ENCODE measurements around the gene CCDC127.

Gene CCDC127

GRCh38 chr5:180286-180918, 37.6 kb downstream of the CCDC127 start:
- TF ChIP-seq GATA3 (IDR thresholded peaks at IDR 0.05; ENCODE audit: low read depth, low read length) (no peak), GATA2 (IDR thresholded peaks at IDR 0.05; ENCODE audit: low read depth, low read length) (no peak)

- TF ChIP-seq GATA2 (IDR thresholded peaks at IDR 0.05; ENCODE audit: low read depth, low read length) (no peak), GATA3 (IDR thresholded peaks at IDR 0.05; ENCODE audit: low read depth, low read length) (no peak)
Observed at GRCh38 chr5:179401-179800, 38.6 kb downstream of the CCDC127 start.

GRCh38 chr5:178110-178509, 39.8 kb downstream of the CCDC127 start:
- no peak for TF ChIP-seq GATA3 (IDR thresholded peaks at IDR 0.05; ENCODE audit: low read depth, low read length)
- no peak for TF ChIP-seq GATA2 (IDR thresholded peaks at IDR 0.05; ENCODE audit: low read depth, low read length)

GRCh38 chr5:176296-176823, 41.6 kb downstream of the CCDC127 start:
- TF ChIP-seq GATA3 (IDR thresholded peaks at IDR 0.05; ENCODE audit: low read depth, low read length), result no peak
- peak; percentile 54 for TF ChIP-seq GATA2 (IDR thresholded peaks at IDR 0.05; ENCODE audit: low read depth, low read length)

GRCh38 chr5:174876-175465, 43.0 kb downstream of the CCDC127 start:
- TF ChIP-seq GATA2 (IDR thresholded peaks at IDR 0.05; ENCODE audit: low read depth, low read length) (no peak), GATA3 (IDR thresholded peaks at IDR 0.05; ENCODE audit: low read depth, low read length) (no peak)

GRCh38 chr5:174291-174600, 43.7 kb downstream of the CCDC127 start:
- no peak for TF ChIP-seq GATA2 (IDR thresholded peaks at IDR 0.05; ENCODE audit: low read depth, low read length)
- TF ChIP-seq GATA3 (IDR thresholded peaks at IDR 0.05; ENCODE audit: low read depth, low read length), result no peak

GRCh38 chr5:173392-174290, 44.3 kb downstream of the CCDC127 start:
- no peak for TF ChIP-seq GATA3 (IDR thresholded peaks at IDR 0.05; ENCODE audit: low read depth, low read length)
- no peak for TF ChIP-seq GATA2 (IDR thresholded peaks at IDR 0.05; ENCODE audit: low read depth, low read length)

GRCh38 chr5:172841-173251, 45.1 kb downstream of the CCDC127 start:
- no peak for TF ChIP-seq GATA3 (IDR thresholded peaks at IDR 0.05; ENCODE audit: low read depth, low read length)
- TF ChIP-seq GATA2 (IDR thresholded peaks at IDR 0.05; ENCODE audit: low read depth, low read length), result no peak

GRCh38 chr5:172421-172820, 45.5 kb downstream of the CCDC127 start:
- TF ChIP-seq GATA3 (IDR thresholded peaks at IDR 0.05; ENCODE audit: low read depth, low read length), result no peak
- no peak for TF ChIP-seq GATA2 (IDR thresholded peaks at IDR 0.05; ENCODE audit: low read depth, low read length)

GRCh38 chr5:171801-172331, 46.1 kb downstream of the CCDC127 start:
- TF ChIP-seq GATA2 (IDR thresholded peaks at IDR 0.05; ENCODE audit: low read depth, low read length) (no peak), GATA3 (IDR thresholded peaks at IDR 0.05; ENCODE audit: low read depth, low read length) (no peak)

- TF ChIP-seq GATA2 (IDR thresholded peaks at IDR 0.05; ENCODE audit: low read depth, low read length), result no peak
- no peak for TF ChIP-seq GATA3 (IDR thresholded peaks at IDR 0.05; ENCODE audit: low read depth, low read length)
Observed at GRCh38 chr5:170971-171800, 46.8 kb downstream of the CCDC127 start.

- TF ChIP-seq GATA3 (IDR thresholded peaks at IDR 0.05; ENCODE audit: low read depth, low read length) (no peak), GATA2 (IDR thresholded peaks at IDR 0.05; ENCODE audit: low read depth, low read length) (no peak)
Observed at GRCh38 chr5:169728-170094, 48.2 kb downstream of the CCDC127 start.

GRCh38 chr5:169071-169727, 48.8 kb downstream of the CCDC127 start:
- TF ChIP-seq GATA2 (IDR thresholded peaks at IDR 0.05; ENCODE audit: low read depth, low read length) (no peak), GATA3 (IDR thresholded peaks at IDR 0.05; ENCODE audit: low read depth, low read length) (no peak)

Measured in SH-SY5Y (cell line).